ENCODE measurements around the gene AFG1L. TPM values are rescaled to one million over a fixed set of nuclear protein-coding genes. Genes with fewer than 3 reads are reported as not detected.

The AFG1L gene
- total RNA-seq, 6 experiments from 2014 or later = 4.8 to 5.7 (median 5.3) TPM

DNA sequence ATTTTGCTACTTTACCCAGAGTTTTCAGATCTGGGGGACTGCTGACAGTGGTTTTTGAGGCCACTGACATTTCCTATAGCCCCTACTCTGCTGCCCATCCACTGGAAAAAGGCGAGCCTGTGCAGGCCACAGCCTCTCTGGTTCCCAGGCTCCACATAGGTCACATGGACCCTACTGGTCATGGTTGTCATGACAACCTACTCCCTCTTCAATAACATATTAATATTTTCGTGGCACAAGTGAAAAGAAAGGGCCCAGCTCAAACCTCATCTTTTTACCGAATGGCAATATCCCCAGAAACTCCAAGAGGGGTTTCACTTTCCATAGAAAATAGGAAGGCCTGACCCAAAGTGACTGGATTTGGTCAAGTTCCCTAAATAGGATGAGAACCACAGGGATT lies 254.9 kb downstream of the AFG1L start:
- TF ChIP-seq, protein P1, sequence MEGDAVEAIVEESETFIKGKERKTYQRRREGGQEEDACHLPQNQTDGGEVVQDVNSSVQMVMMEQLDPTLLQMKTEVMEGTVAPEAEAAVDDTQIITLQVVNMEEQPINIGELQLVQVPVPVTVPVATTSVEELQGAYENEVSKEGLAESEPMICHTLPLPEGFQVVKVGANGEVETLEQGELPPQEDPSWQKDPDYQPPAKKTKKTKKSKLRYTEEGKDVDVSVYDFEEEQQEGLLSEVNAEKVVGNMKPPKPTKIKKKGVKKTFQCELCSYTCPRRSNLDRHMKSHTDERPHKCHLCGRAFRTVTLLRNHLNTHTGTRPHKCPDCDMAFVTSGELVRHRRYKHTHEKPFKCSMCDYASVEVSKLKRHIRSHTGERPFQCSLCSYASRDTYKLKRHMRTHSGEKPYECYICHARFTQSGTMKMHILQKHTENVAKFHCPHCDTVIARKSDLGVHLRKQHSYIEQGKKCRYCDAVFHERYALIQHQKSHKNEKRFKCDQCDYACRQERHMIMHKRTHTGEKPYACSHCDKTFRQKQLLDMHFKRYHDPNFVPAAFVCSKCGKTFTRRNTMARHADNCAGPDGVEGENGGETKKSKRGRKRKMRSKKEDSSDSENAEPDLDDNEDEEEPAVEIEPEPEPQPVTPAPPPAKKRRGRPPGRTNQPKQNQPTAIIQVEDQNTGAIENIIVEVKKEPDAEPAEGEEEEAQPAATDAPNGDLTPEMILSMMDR (IDR thresholded peaks at IDR 0.05) = peak; percentile 32; the same call in 1 of the 2 replicates
- no peak overlapping the region for H3K4me3 Mint-ChIP-seq
- no peaks in the 10 kb centered on the region for H3K36me3 Mint-ChIP-seq (ENCODE audit: low read depth)

GRCh38 chr6:108550256-108550655 lies 255.4 kb downstream of the AFG1L start:
- Mint-ChIP-seq H3K27me3 (ENCODE audit: insufficient read depth) (peaks cover 8% of the 10 kb centered on the region), H3K27ac (no peak overlapping the region), H3K36me3 (ENCODE audit: low read depth) (no peaks in the 10 kb centered on the region), H3K4me1 (ENCODE audit: low read depth) (peaks cover 9% of the 10 kb centered on the region), H3K4me3 (no peak overlapping the region), H3K9me3 (no peaks in the 10 kb centered on the region)
- DNase-seq = no peak
- TF ChIP-seq, protein P1 (IDR thresholded peaks at IDR 0.05) = no peak

More for the DNA sequence above, 254.9 kb downstream of the AFG1L start:
- Mint-ChIP-seq H3K4me1 (ENCODE audit: low read depth) (0 out of 2 replicates have a peak, but pooled peaks cover 6% of the 10 kb centered on the region), H3K27ac (no peak overlapping the region), H3K9me3 (no peaks in the 10 kb centered on the region), H3K27me3 (ENCODE audit: insufficient read depth) (peaks cover 8% of the 10 kb centered on the region)
- no peak for DNase-seq

DNA sequence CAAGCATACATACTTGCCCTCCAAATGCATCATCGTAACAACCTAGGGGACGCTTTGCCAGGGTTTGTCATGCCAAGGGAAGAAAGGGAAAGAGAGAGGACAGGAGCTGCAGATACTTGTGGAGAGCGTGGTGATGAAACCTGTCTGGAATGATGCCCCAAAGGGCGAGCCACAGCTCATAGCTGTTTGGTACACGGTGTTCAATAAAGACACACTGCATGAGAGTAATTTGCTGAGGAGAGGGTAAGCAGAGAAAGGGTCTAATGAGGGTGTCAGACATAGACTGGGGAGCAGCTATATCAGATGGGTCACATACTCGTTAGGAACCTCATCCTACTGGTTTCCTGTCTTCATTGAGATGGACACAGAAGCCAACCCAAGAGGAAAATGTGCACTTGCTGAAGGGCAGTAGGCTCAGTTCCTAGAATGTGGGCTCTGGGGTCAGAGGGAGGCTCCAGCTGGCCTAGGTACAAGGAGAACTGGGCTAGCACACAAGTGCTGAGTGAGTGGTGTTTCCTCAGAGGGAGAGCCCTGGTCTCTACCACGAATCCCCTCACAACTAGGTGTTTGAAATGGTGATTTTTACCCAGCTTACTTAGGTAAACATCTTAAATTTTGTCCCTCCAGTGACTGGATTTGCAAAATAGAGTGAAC lies 260.7 kb downstream of the AFG1L start:
- DNase-seq = no peak
- no peak overlapping the region for H3K27ac Mint-ChIP-seq
- no peak overlapping the region for H3K4me3 Mint-ChIP-seq
- TF ChIP-seq, protein P1 (IDR thresholded peaks at IDR 0.05) = no peak
- peaks cover 11% of the 10 kb centered on the region for H3K27me3 Mint-ChIP-seq (ENCODE audit: insufficient read depth)
- peaks cover 22% of the 10 kb centered on the region for H3K4me1 Mint-ChIP-seq (ENCODE audit: low read depth)
- H3K9me3 Mint-ChIP-seq = no peaks in the 10 kb centered on the region
- no peaks in the 10 kb centered on the region for H3K36me3 Mint-ChIP-seq (ENCODE audit: low read depth)

GRCh38 chr6:108556250-108556649 lies 261.4 kb downstream of the AFG1L start:
- H3K4me3 Mint-ChIP-seq = peak overlapping the region; percentile 96; the same call in 1 of the 2 replicates
- H3K4me1 Mint-ChIP-seq (ENCODE audit: low read depth) = peaks cover 22% of the 10 kb centered on the region
- H3K27me3 Mint-ChIP-seq (ENCODE audit: insufficient read depth) = peaks cover 11% of the 10 kb centered on the region
- H3K36me3 Mint-ChIP-seq (ENCODE audit: low read depth) = no peaks in the 10 kb centered on the region
- no peaks in the 10 kb centered on the region for H3K9me3 Mint-ChIP-seq
- DNase-seq = no peak
- H3K27ac Mint-ChIP-seq = no peak overlapping the region; the same call in 1 of the 2 replicates
- TF ChIP-seq, protein P1 (IDR thresholded peaks at IDR 0.05) = no peak

DNA sequence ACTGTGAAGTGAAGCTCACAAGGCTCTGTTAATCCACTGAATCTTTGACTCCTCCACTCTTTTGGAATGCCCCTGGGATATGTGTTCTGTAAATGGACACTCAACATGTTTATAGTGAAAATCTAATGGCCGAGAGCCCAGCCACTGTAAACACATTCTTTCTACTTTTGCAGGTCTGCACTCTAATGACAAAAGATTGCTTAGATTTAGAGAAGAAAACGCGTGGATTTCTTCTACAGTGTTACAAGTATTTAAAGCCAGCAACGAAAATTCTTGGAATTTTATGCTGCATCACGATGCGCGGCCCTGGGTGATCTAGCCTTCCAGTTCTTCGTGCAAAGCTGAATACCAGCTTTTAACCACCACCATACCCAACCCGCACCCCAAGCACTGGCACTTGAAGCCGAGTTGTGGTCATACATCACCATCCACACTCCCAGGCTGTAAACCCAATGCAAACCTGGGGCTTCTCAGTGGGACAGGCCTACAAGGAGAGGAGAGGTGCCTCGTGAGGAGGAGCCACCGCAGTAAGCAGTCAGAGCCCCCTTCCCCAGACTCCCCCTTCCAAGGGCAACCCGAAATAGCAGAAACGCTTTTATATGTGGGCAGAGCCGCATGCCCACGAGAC lies 262.1 kb downstream of the AFG1L start:
- peaks cover 11% of the 10 kb centered on the region for H3K27me3 Mint-ChIP-seq (ENCODE audit: insufficient read depth)
- DNase-seq = peak; percentile 73
- peaks cover 4% of the 10 kb centered on the region; the same call in 1 of the 2 replicates for H3K36me3 Mint-ChIP-seq (ENCODE audit: low read depth)
- H3K4me1 Mint-ChIP-seq (ENCODE audit: low read depth) = peaks cover 22% of the 10 kb centered on the region
- H3K27ac Mint-ChIP-seq = peak overlapping the region; percentile 82
- H3K4me3 Mint-ChIP-seq = peak overlapping the region; percentile 96
- no peaks in the 10 kb centered on the region for H3K9me3 Mint-ChIP-seq
- TF ChIP-seq, protein P1 (IDR thresholded peaks at IDR 0.05) = no peak
